ENCODE measurements around the gene SMG5. TPM values are rescaled to one million over a fixed set of nuclear protein-coding genes. Genes with fewer than 3 reads are reported as not detected.

Gene SMG5
- 38.0 and 73.6 TPM in 2 replicates for total RNA-seq

GRCh38 chr1:156282479-156283222 lies at the start of gene SMG5:
Gene SMG5 (minus strand): TSS chr1:156282825. CDS start chr1:156282680, 145 bp downstream.

GRCh38 chr1:156298852-156299357 lies 16.3 kb upstream of the SMG5 start, which contains the start of gene VHLL:
Gene VHLL (minus strand): TSS chr1:156299307. CDS start chr1:156299189, 118 bp downstream.

GRCh38 chr1:156295391-156295947 lies 12.8 kb upstream of the SMG5 start, which contains the start of gene GLMP:
Gene GLMP (minus strand): TSS chr1:156295679. CDS start chr1:156295645, 34 bp downstream.

GRCh38 chr1:156284112-156284511 lies 1.5 kb upstream of the SMG5 start, which contains the start of gene TMEM79:
Gene TMEM79 (plus strand): TSS chr1:156284325. CDS start chr1:156285227, 902 bp downstream.

GRCh38 chr1:156247460-156248322 lies 34.9 kb downstream of the SMG5 start, which contains the start of gene PAQR6:
Gene PAQR6 (minus strand): TSS chr1:156248056. CDS start chr1:156246731, 1,325 bp downstream.

GRCh38 chr1:156241926-156242325 lies 40.7 kb downstream of the SMG5 start, which contains the start of gene BGLAP:
Gene BGLAP (plus strand): TSS chr1:156242184. CDS start chr1:156242232, 48 bp downstream.

GRCh38 chr1:156212833-156213643 lies 69.6 kb downstream of the SMG5 start, which contains the start of gene PMF1:
Gene PMF1 (plus strand): TSS chr1:156213007. CDS start chr1:156213016, 9 bp downstream.

Other genes starting within 250 kb of the SMG5 start
- 13.0 and 15.3 TPM in 2 replicates for gene UBQLN4, start 229.0 kb downstream of the SMG5 start, total RNA-seq
- 60.0 and 82.2 TPM in 2 replicates for gene LAMTOR2, start 228.0 kb downstream of the SMG5 start, total RNA-seq
- not detected in 2 replicates for gene RAB25, start 221.7 kb downstream of the SMG5 start, total RNA-seq
- 4.7 and 5.8 TPM in 2 replicates for gene MEX3A, start 200.4 kb downstream of the SMG5 start, total RNA-seq
- 758 and 890 TPM in 2 replicates for gene LMNA, start 168.1 kb downstream of the SMG5 start, total RNA-seq
- gene SEMA4A, start 129.2 kb downstream of the SMG5 start, total RNA-seq = 0.65 and 1.8 TPM in 2 replicates
- gene SLC25A44, start 88.7 kb downstream of the SMG5 start, total RNA-seq = 9.9 and 12.3 TPM in 2 replicates
- gene PMF1, start 69.8 kb downstream of the SMG5 start, total RNA-seq = 61.1 and 68.4 TPM in 2 replicates
- gene BGLAP, start 40.6 kb downstream of the SMG5 start, total RNA-seq = 0.61 and 0.65 TPM in 2 replicates
- under 0.01 and 0.15 TPM in 2 replicates for gene PAQR6, start 34.8 kb downstream of the SMG5 start, total RNA-seq
- gene TMEM79, start 1.5 kb upstream of the SMG5 start, total RNA-seq = under 0.01 and 0.91 TPM in 2 replicates
- gene GLMP, start 12.9 kb upstream of the SMG5 start, total RNA-seq = 35.1 and 35.7 TPM in 2 replicates
- gene VHLL, start 16.5 kb upstream of the SMG5 start, total RNA-seq = not detected in 2 replicates
- gene CCT3, start 55.5 kb upstream of the SMG5 start, total RNA-seq = 818 and 828 TPM in 2 replicates
- gene TSACC, start 55.7 kb upstream of the SMG5 start, total RNA-seq = not detected in 2 replicates
- not detected in 2 replicates for gene RHBG, start 86.4 kb upstream of the SMG5 start, total RNA-seq
- gene MEF2D, start 217.9 kb upstream of the SMG5 start, total RNA-seq = 2.7 and 3.9 TPM in 2 replicates